HepG2 (cell line): Measurements from ENCODE around the gene GNAI2.

Experiments
- ARNT ChIP-seq: fragments of 450-650 bp; IDR thresholded peaks from 2 replicates; pipeline ENCODE4 v1.6.1; 2017
- DNMT3B ChIP-seq: conservative IDR thresholded peaks from 2 replicates; pipeline ENCODE4 v1.6.1; 2016; ENCODE audit warnings: missing biosample characterization, control low read depth
- NPAS2 ChIP-seq: sonication (generic); formaldehyde crosslinking; IDR thresholded peaks from 2 replicates; pipeline ENCODE4 v1.8.0; 2022; ENCODE audit warnings: mild to moderate bottlenecking, missing genetic modification reagents, borderline replicate concordance
- SOX13 ChIP-seq, 3 experiments: fragments of 450-650 bp in 1 of 3; sonication (generic) in 1 of 3; formaldehyde crosslinking in 1 of 3; IDR thresholded peaks in 2 of 3; conservative IDR thresholded peaks in 1 of 3; 2 replicates each; pipeline versions ENCODE4 v1.5.0 to v1.6.1; 2016 to 2020; ENCODE audit warnings: antibody characterized with exemption in 1 of 3, mild to moderate bottlenecking in 1 of 3, missing compliant biosample characterization in 1 of 3, missing genetic modification reagents in 1 of 3, moderate library complexity in 1 of 3
- TF ChIP-seq, protein P1 (sequence below), 2 experiments: IDR thresholded peaks; 2 replicates each; pipeline ENCODE4 v1.6.1; 2011 to 2012; ENCODE audit warnings: low read length in 2 of 2, borderline replicate concordance in 1 of 2, low read depth in 1 of 2, mild to moderate bottlenecking in 1 of 2, moderate library complexity in 1 of 2

DNA sequence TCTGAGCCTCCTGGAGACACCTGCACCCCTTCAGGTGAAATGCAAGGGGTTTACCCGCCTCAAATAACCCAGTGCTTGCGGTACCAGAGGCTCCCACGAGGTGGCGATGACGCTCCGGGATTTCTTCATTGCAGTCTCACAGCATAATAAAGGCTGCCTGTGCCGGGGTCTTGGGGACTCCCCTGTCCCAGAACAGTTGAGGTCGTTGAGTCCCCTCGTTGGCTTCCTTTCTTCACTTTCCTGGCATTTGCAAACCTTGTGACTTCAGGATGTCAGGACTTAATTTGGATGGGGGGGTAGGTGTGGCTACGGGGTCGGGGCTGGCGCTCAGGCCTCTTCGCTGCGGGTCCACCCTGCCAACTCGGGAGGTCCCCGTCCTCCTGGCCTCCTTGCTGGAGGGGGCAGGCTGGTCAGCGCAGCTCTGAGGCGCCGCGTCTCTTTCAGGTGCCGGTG lies 43.3 kb upstream of the GNAI2 start:
- TF ChIP-seq NPAS2 (CRISPR knock-in tag) = no peak
- TF ChIP-seq DNMT3B (CRISPR knock-in tag) = no peak
- no peak for TF ChIP-seq ARNT
- TF ChIP-seq SOX13 (IDR thresholded peaks at IDR 0.05) = no peak
- TF ChIP-seq SOX13 (CRISPR knock-in tag; conservative IDR thresholded peaks at IDR 0.05 in 1 of 2, IDR thresholded peaks at IDR 0.05 in 1 of 2) = no peak
- TF ChIP-seq, protein P1, sequence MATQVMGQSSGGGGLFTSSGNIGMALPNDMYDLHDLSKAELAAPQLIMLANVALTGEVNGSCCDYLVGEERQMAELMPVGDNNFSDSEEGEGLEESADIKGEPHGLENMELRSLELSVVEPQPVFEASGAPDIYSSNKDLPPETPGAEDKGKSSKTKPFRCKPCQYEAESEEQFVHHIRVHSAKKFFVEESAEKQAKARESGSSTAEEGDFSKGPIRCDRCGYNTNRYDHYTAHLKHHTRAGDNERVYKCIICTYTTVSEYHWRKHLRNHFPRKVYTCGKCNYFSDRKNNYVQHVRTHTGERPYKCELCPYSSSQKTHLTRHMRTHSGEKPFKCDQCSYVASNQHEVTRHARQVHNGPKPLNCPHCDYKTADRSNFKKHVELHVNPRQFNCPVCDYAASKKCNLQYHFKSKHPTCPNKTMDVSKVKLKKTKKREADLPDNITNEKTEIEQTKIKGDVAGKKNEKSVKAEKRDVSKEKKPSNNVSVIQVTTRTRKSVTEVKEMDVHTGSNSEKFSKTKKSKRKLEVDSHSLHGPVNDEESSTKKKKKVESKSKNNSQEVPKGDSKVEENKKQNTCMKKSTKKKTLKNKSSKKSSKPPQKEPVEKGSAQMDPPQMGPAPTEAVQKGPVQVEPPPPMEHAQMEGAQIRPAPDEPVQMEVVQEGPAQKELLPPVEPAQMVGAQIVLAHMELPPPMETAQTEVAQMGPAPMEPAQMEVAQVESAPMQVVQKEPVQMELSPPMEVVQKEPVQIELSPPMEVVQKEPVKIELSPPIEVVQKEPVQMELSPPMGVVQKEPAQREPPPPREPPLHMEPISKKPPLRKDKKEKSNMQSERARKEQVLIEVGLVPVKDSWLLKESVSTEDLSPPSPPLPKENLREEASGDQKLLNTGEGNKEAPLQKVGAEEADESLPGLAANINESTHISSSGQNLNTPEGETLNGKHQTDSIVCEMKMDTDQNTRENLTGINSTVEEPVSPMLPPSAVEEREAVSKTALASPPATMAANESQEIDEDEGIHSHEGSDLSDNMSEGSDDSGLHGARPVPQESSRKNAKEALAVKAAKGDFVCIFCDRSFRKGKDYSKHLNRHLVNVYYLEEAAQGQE (IDR thresholded peaks at IDR 0.05; ENCODE audit: borderline replicate concordance in 1 of 2, low read depth in 1 of 2, low read length in 2 of 2) = no peak
